ENCODE measurements around the gene PKP4.

GRCh38 chr2:158651358-158652057 lies 194.8 kb downstream of the PKP4 start:
- TF ChIP-seq POLR2A (IDR thresholded peaks at IDR 0.05) (no peak), CTCF (IDR thresholded peaks at IDR 0.05) (no peak)
